Dermis microvascular lymphatic vessel endothelial cell (primary cell): ENCODE measurements around the gene KIRREL1. TPM values are rescaled to one million over a fixed set of nuclear protein-coding genes. Genes with fewer than 3 reads are reported as not detected.

Experiments
- DNase-seq, 2 donors: peaks; one replicate each; pipeline versions ENCODE4 v3.0.0 to v3.0.0-alpha.2; 2010; ENCODE audit warnings: low read depth in 2 of 2
- total RNA-seq: library from RNA; depleted of rRNA; stranded (reverse); fragments of >200 nt; gene quantifications from 2 replicates; pipeline ENCODE4 v1.2.1, GENCODE V29; 2014

Gene KIRREL1
- 16.2 and 19.8 TPM in 2 replicates for total RNA-seq

GRCh38 chr1:157993147-157993917, at the start of gene KIRREL1:
Gene KIRREL1 (plus strand): TSS chr1:157993645. CDS start chr1:157993677, 32 bp downstream.
- DNase-seq, result peak in 1 of 2 donors; percentile 75

- DNase-seq, result no peak
Observed at GRCh38 chr1:157944663-157945280, 48.7 kb upstream of the KIRREL1 start.

- DNase-seq, result peak; percentile 10 to 44
Observed at GRCh38 chr1:157948312-157949073, 45.0 kb upstream of the KIRREL1 start.

GRCh38 chr1:157949074-157949354, 44.4 kb upstream of the KIRREL1 start:
- DNase-seq, result no peak

- DNase-seq, result no peak
Observed at GRCh38 chr1:157951230-157951629, 42.2 kb upstream of the KIRREL1 start.

- DNase-seq, result peak in 1 of 2 donors; percentile 47
Observed at GRCh38 chr1:157952601-157953000, 40.8 kb upstream of the KIRREL1 start.

GRCh38 chr1:157955221-157955620, 38.2 kb upstream of the KIRREL1 start:
- DNase-seq, result no peak

GRCh38 chr1:157955857-157956256, 37.6 kb upstream of the KIRREL1 start:
- no peak for DNase-seq

GRCh38 chr1:157956732-157957131, 36.7 kb upstream of the KIRREL1 start:
- no peak for DNase-seq

- DNase-seq, result no peak
Observed at GRCh38 chr1:157958263-157958662, 35.2 kb upstream of the KIRREL1 start.

GRCh38 chr1:157959750-157960149, 33.7 kb upstream of the KIRREL1 start:
- DNase-seq, result no peak

GRCh38 chr1:157960773-157961172, 32.7 kb upstream of the KIRREL1 start:
- DNase-seq, result no peak

GRCh38 chr1:157961805-157962762, 31.4 kb upstream of the KIRREL1 start:
- DNase-seq, result peak in 1 of 2 donors; percentile 32

- peak; percentile 28 to 64 for DNase-seq
Observed at GRCh38 chr1:157963713-157964112, 29.7 kb upstream of the KIRREL1 start.

- no peak for DNase-seq
Observed at GRCh38 chr1:157965584-157965983, 27.9 kb upstream of the KIRREL1 start.

- DNase-seq, result no peak
Observed at GRCh38 chr1:157966031-157966537, 27.4 kb upstream of the KIRREL1 start.

GRCh38 chr1:157967205-157967604, 26.2 kb upstream of the KIRREL1 start:
- DNase-seq, result no peak

GRCh38 chr1:157968508-157968907, 24.9 kb upstream of the KIRREL1 start:
- DNase-seq, result peak; percentile 20 to 34

- DNase-seq, result peak in 1 of 2 donors; percentile 42
Observed at GRCh38 chr1:157968946-157969345, 24.5 kb upstream of the KIRREL1 start.

- peak; percentile 68 to 87 for DNase-seq
Observed at GRCh38 chr1:157969697-157970485, 23.6 kb upstream of the KIRREL1 start.
